CD1c-positive myeloid dendritic cell (primary cell): ENCODE results near the gene HSPA4L.

ENCODE experiments used
- DNase-seq: peaks from one replicate; pipeline ENCODE4 v3.0.0-alpha.2; 2016; ENCODE audit errors: extremely low spot score

Gene HSPA4L

GRCh38 chr4:127783955-127784770, 2.0 kb downstream of the HSPA4L start:
- DNase-seq = no peak

- no peak for DNase-seq
Measured at GRCh38 chr4:127788517-127788916, 6.4 kb downstream of the HSPA4L start.

GRCh38 chr4:127791391-127791790, 9.3 kb downstream of the HSPA4L start:
- no peak for DNase-seq

- no peak for DNase-seq
Measured at GRCh38 chr4:127793528-127793927, 11.4 kb downstream of the HSPA4L start.

- no peak for DNase-seq
Measured at GRCh38 chr4:127799711-127800110, 17.6 kb downstream of the HSPA4L start.

GRCh38 chr4:127809173-127809800, 27.2 kb downstream of the HSPA4L start:
- no peak for DNase-seq

GRCh38 chr4:127810551-127810950, 28.4 kb downstream of the HSPA4L start:
- no peak for DNase-seq

- DNase-seq = no peak
Measured at GRCh38 chr4:127822430-127822829, 40.3 kb downstream of the HSPA4L start.

- DNase-seq = no peak
Measured at GRCh38 chr4:127828121-127828520, 46.0 kb downstream of the HSPA4L start.

- no peak for DNase-seq
Measured at GRCh38 chr4:127829014-127829413, 46.9 kb downstream of the HSPA4L start.

GRCh38 chr4:127832585-127832984, 50.5 kb downstream of the HSPA4L start:
- peak; percentile 16 for DNase-seq

- DNase-seq = no peak
Measured at GRCh38 chr4:127843704-127844600, 61.8 kb downstream of the HSPA4L start.

GRCh38 chr4:127844601-127845116, 62.5 kb downstream of the HSPA4L start:
- DNase-seq = no peak

- DNase-seq = no peak
Measured at GRCh38 chr4:127846061-127846460, 63.9 kb downstream of the HSPA4L start.

- no peak for DNase-seq
Measured at GRCh38 chr4:127846765-127847164, 64.6 kb downstream of the HSPA4L start.

- no peak for DNase-seq
Measured at GRCh38 chr4:127849505-127850234, 67.5 kb downstream of the HSPA4L start.

GRCh38 chr4:127852661-127853060, 70.5 kb downstream of the HSPA4L start:
- DNase-seq = no peak

- no peak for DNase-seq
Measured at GRCh38 chr4:127856196-127856812, 74.2 kb downstream of the HSPA4L start.

GRCh38 chr4:127856813-127857447, 74.8 kb downstream of the HSPA4L start:
- DNase-seq = no peak

- no peak for DNase-seq
Measured at GRCh38 chr4:127857641-127858040, 75.5 kb downstream of the HSPA4L start.
